GM21390 (cell line): Measurements from ENCODE around the gene SCN4A.

Experiments used
- ATAC-seq: cut with Tn5 transposase; IDR thresholded peaks from one replicate; pipeline ENCODE4 v1.9.1; 2021; ENCODE audit not compliant: unreplicated experiment

SCN4A gene

DNA sequence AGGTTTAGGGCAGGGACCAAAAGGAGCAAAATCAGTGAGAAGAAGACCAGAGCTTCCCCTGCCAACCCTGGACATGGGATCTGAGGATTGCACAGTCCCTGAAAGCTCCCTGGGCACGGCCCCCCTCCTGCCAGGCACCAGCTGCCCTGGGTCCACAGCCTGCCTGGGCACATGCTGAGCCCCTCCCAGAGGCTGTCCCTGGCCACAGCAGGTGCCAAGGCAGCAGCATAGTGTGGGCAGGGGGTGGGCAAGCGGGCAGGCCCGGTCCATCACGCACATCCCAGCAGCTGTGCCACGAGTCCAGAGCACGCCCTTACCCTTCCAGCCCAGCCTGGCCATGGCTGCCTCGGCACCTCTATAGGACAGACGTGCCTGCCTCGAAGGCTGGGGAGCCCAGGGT is 12.7 kb downstream of the SCN4A start:
- no peak for ATAC-seq

DNA sequence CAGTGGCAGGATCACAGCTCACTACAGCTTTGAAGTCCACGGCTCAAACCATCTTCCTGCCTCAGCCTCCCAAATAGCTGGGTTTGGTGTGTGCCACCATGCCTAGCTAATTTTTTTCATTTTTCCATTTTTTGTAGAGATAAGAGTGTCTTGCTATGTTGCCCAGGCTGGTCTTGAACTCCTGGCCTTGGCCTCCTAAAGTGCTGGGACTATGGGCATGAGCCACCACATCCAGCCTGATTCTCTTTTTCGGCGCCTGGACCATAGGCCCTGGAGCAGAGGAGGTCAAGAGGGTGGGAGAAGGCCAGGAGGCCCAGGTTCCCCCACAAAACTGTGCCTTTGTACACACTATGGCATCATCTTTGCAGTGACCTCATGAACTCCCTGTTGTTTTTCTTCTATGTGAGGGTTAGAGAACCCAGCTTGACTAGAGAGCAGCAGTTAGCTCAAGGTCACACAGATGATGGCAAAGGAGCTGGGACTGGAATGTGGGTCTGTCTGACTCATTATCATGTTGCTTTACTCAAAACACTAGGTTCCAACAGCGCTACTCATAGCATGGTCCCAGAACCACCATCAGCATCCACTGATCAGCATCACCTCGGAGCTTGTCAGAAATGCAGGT is 16.3 kb downstream of the SCN4A start:
- no peak for ATAC-seq

DNA sequence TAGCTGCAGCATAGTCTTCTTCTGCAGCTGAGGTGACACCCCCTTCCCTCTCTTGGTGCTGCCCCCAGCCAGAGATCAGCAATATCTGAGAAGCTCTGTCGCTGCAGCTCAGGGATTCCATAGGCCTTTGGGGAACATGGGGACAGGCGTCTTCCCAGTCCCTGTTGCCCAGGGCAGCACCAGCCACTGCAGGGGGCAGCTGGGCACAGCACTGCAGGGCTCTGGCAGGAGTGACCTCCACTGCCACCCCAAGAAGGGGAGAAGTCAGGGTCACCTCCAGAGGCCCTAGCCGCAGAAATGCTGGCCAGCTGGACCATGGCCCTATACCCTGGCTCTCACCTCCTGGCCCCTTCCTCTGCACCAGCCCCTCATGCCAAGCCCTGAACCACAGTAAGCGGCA is 16.9 kb downstream of the SCN4A start:
- ATAC-seq: no peak

DNA sequence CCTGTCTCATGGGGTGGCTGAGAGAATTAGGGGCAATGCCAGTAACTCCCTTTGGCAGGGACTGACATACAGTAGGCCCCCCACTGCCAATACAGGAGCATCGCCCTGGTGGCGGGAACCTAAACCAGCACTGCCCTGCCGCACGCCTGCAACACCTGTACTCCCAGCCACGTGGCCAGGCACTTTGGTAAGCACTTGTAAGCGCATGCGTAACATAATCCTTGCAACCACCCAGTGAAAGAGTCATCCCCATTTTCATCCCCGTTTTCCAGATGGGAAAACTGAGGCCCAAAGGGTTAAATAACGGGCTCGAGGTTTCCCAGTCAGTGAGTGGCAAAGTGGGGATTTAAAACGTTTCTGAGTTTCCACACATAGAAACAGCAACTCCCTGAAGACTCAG is 17.5 kb downstream of the SCN4A start:
- no peak for ATAC-seq

DNA sequence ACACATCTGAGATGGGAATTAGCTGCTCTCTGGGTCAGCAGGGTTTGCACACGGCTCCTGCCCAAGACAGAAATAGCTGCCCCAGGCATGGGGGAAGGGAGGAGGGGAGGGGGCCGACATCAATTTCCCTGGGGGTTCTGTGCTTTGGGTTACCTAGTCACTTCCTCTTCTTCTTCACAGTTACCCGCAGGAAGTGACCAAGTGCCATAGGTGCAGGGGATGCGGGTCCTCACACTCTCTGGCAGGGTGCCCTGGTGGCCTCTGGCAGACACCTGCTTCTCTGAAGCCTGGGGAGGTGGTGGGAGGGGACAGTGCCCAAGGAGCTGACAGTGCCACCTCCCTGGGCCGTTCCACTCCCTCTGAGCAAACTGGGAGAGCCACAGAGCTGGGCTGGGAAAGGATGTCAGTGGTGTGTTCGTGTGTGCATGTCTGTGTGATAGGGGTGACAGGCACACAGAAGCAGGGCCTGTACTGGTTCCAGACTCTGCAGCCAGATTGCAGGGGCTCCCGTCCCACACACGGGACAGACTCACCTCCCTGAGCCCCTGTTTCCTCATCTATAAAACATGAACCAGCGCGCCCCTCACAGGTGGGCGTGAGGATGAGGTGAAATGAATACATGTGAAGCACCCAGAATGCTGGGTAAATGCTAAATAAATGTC is 18.2 kb downstream of the SCN4A start:
- no peak for ATAC-seq

DNA sequence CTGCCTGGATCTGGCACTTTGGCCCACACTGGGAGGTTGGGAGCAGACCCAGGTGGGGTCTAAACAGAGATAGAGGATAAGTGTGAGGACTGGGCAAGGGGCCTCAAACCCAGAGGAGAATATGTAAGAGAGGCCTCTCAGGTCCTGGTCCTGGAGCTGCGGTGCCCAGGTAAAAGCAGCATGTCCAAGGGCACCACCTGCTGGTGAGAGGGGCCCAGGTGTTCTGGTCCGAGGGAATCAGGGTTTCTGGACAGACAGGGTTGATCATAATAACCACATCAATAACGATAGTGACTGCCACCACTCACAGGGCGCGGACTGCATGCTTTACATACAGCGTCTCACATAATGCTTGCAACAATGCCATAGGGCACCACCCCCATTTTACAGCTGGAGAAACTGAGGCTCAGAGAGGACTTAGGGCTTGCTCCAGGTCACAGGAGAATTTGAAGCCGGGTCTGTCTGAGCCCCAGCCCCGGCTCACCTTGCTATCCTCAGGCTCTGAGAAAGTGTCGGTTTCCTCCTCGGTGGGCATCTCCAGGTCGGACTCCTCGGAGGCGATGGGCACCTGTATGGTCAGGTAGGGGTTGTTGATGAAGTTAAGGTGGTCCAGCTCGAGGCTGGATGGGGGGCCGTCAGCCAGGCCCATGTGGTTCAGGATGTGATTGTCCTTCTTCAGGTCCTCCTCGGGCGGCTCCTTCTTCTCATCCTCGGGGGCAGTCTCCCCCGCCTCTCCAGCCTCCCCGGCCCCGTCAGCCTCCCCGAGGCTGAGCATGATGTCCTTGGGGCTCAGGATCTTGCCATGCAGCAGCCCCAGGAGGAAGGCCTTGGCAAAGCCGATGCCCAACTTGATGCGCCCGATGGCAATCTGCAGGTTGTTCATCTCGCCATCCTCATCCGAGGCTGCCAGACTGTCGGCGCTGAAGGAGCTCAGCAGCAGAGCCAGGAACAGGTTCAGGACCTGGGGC is 21.5 kb downstream of the SCN4A start:
- no peak for ATAC-seq

DNA sequence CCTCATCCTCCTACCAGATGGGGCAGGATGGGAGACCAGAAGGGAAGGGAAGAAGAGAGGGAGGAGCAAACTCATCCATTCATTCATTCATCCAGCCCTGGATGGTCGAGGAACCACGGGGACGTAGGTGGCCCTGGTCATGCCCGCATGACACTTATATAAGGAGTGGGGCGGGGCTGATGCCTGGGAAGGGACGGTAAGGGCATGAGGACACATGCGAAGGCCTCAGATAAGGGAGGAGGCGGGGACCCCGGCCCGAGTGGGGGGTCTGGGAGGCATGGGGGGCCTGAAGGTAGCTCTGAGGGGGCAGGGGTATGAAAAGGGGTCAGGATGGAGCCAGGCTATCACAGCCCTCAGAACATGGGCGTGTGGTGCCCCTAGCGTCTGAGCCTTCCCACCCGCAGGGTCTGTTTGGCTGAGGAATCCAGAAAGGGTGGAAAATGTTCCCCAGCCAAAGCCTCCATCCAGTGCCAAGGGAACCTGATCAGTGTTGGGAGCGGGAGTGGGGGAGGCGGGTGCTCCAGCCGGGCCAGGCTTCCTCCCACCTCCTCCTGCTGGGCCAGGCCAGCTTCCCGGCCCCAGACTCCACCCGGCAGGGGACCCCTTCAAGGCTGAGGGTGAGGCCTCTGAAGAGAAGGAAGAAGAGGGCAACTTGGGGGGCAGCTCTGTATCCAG is 23.0 kb downstream of the SCN4A start:
- ATAC-seq: no peak

DNA sequence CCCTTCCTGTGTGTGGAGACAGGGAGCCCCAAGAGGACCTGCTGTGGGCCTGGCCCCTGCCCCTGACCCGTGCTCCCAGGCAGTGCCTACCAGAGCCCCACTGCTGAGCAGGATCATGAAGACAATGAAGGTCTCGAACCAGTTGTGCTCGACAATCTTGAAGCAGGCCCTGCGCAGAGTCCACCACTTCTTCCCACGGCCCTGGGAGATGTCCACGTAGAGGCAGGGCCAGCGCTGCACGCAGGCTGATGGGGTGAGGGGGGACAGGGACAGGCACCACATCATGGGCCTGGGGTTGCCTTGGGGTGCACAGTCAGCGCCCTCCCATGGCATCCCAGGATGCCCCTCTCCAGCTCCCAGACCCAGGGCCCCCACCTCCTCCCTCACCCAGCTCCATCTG is 24.2 kb downstream of the SCN4A start:
- ATAC-seq: no peak

DNA sequence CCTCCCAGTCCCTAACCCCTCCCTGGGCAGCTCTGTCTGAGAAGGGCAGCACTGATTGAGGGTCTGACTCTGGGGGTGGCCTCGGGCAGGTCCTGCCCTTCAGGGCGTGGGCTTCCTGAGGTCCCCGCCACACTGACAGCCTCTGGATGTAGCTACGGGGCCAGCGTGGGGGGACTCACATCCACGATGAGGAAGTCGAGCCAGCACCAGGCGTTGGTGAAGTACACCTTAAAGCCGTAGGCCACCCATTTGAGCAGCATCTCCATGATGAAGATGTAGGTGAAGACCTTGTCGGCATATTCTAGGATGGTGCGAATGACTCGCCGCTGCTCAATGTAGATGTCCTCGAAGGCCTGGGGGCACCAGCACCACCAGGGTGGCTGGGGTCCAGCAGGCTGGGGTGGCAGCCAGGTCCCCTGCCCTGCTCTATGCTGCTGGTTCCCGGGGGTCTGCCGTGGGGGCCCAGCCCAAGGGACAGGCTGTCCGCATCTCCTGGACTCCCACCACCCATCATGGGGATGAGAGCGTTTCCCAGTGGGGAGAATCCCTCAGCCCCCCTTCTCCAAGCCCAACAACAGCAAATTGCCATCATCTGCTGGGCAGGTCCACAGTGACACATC is 24.9 kb downstream of the SCN4A start:
- no peak for ATAC-seq

DNA sequence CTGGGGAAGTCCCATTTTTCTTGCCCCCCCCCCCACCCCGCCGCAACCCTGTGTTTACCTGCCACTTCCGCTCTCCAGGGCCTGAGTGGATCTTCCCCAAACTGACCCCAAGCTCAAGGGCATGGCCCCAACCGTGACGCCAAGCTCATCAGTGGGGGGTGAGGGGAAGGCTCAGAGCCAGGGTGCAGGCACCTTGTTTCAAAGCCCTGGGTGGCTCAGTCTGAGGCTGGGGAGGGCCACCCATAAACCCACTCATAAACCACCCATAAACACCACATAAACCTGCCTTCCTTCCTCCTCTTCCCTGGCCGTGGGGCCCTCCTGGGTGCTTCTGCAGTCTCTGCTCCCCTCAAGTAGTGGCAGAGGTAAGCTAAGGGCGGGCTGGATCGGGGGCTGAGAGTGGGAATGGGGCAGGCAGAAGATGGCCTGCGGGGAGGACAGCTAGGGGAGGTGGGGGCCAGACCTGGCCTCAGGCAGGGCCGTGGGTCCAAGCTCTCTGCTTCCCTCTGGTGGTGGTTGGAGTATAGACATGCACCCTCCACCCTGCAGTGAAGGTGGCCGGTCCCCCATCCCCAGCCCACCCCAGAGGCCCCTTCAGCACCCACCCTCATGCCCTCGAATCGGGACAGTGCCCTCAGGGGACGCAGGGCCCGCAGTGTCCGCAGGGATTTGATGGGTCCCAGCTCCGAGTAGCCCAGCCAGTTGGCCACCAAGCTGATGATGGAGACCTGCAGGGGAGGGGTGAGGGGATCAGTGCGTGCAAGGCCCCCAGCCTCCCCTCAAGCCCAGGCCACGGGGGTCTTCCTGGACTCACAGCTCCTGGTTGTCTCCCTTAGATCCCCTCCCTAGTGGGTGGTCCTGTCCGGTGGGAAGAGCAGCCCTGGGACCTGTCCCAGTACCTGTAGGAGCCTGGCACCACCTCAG is 26.0 kb downstream of the SCN4A start:
- ATAC-seq: no peak

DNA sequence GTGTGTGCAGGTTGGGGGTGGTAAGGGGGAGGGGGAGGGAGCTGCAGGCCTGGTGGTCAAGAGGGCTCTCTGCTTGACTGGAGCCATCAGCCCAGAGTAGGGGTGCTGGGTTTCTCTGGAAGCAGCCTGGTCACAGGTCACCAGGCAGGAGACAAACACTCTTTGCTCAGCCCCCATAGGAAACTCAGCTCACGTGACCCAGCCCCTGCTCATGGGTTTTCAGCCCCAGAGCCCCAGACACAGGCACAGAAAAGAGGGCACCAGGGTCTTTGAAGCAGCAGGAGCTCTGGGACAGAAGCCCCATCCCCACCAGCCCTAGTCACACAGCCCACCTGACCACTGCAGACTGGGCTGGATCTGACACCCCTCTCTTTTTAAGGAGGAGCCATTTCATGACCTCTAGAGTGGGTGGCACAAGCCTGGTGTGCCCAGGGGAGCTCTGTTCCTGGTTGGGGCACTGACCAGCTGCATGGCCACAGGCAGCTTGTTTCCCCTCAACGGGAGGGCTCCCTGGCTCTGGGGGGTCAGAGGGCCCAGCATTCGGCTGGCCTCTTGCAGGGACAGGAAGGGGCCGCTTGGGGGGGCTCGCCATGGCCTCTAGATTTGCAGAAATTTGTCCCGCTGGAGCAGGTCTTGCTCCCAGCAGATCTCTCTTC is 26.8 kb downstream of the SCN4A start:
- ATAC-seq: no peak

DNA sequence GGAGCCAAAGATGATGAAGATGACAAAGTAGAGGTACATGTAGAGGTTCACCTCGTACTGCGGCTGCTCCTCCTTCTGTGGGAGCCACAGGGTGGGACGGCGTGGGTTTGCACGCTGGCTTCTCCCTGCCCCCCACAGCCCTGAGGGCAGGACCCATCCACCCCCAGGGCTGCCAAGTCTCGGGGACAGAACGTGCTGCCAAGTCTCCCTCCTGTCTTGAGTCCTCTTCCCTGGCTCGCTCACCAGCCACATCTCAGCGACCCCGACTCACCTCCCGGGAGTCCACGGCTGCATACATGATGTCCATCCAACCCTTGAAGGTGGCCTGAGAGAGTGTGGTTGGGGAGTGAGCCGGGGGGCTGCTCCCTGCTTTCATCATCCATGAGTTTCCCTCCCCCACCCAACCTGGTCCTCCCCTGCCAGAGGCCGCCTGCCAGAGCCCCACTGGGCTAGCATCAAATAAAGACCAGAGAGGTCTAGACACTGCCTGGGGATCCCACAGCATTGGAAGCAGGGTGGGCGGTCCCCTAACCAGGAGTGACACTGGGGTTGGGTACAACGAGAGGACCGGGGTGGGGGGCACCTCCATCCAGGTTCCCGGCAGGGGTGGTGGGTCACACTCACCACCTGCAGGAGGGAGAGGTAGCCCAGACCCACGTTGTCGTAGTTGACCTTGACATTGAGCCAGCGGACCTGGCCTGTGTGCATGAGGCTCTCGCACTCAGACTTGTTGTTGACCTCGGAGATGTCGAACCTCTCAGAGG is 27.8 kb downstream of the SCN4A start:
- no peak for ATAC-seq

DNA sequence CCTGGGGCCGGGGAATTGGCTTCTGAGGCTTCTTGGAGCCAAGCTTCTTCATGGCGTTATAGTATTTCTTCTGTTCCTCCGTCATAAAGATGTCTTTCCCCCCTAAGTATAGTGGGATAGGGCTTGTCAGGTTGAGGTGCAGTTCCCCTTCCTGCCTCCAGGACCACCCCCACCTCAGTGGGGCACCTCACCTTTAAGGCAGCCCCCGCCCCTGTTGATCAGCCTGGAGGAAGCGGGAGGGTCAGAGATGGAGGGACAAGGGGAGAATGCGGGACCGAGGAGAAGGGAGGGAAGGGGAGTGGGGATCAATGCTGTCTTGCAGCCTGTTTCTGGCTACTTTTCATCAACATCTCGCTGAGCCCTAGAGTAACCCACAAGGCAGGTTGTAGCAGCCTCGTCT is 29.0 kb downstream of the SCN4A start:
- no peak for ATAC-seq

DNA sequence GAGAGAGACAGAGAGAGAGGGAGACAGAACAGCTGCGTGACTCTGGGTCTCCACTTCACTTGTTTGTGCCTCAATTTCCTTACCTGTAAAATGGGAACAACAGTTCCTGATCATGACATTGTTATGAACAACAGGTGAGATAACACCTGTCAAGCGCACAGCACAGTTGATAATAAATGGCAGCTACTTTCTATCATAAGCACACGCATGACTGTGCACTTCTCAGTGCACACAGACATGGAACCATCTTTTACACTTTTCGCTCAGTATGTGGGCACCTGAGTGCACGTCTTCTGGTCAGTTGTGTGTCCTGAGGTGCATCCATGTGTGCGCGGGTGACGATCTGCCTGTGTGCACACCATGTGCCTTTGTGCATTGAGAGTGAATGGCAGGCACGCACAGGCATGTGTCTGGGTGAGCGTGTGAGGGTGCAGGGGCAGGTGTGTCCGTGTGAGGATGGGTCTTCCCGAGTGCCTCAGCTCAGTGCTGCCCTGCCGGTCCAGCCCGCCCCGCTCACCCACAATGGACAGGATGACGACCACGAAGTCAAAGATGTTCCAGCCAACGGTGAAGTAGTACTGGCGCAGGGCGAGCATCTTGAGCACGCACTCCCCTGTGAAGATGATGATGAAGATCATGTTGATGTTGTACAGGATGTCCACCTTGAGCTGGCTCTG is 30.3 kb downstream of the SCN4A start:
- no peak for ATAC-seq

DNA sequence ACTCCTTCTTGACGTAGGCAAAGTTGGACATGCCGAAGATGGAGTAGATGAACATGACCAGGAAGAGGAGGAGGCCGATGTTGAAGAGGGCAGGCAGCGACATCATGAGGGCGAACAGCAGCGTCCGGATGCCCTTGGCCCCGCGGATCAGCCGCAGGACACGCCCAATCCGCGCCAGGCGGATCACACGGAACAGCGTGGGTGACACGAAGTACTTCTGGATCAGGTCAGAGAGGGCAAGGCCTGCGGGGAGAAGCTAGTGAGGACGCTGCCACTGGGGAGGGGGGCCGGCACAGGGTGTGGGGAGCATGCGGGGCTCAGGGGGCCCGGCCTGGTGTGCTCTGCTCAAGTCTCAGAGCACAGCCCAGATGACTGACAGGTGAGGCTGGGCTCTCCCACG is 31.0 kb downstream of the SCN4A start:
- ATAC-seq: no peak

DNA sequence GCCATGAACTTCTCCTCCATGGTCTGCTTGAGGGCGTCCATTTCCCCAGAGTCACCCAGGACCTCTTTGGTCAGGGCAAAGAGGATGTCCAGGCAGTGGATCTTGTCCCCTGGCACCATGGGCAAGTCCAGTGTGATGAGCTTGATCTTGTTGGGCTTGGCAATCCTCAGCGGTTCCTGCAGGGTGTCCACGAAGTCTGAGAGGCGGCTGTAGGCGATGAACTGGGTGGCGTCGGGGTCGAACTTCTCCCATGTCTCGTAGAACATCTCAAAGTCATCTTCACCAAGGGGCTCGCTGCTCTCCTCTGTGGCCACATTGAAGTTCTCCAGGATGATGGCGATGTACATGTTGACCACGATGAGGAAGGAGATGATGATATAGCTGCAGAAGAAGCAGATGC is 31.6 kb downstream of the SCN4A start:
- no peak for ATAC-seq

DNA sequence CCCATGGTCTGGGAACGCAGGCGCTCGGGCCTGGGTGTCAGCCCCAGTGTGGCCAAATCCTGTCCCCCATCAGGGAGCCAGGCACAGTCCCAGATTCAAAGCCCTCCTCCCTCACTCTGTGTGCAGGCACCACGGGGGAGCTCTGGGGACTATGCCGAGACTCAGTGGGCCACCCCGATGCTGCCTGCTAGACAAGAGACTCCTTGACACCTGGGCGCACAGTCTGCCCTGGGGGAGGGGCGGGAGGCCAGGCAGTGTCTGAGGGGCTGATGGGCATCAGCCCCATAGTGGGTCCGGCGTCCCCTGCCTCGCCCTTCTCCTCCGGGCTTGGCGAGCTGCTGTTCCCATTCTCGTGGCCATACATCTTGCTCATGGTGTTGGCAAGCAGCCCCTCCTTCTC is 32.1 kb downstream of the SCN4A start:
- no peak for ATAC-seq

DNA sequence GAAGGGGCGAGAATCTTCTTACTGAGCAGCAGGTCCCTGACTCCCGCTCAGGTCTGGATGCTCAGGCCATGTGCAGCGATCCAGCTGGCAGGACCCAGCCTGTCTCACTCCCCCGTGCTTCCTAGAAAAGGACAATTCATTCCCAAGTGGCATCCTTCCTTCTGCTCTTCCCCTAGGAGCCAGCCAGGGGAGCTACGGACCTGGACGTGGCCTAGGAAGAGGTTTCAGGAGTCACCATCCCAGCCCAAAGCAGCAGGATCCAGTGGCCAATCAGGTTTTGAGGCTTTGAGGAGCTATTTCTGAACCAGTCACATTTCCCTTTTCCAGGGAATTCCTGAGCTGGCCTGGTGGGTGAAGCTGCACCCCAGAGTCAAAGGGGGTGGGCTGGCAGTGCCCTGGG is 32.8 kb downstream of the SCN4A start:
- ATAC-seq: no peak
